ENCODE measurements around the gene SHISAL1. TPM values are rescaled to one million over a fixed set of nuclear protein-coding genes. Genes with fewer than 3 reads are reported as not detected.

Gene SHISAL1
- total and polyA plus RNA-seq, 2 donors (not counting 1 experiment from before 2014, with no cell fraction given) = not detected

DNA sequence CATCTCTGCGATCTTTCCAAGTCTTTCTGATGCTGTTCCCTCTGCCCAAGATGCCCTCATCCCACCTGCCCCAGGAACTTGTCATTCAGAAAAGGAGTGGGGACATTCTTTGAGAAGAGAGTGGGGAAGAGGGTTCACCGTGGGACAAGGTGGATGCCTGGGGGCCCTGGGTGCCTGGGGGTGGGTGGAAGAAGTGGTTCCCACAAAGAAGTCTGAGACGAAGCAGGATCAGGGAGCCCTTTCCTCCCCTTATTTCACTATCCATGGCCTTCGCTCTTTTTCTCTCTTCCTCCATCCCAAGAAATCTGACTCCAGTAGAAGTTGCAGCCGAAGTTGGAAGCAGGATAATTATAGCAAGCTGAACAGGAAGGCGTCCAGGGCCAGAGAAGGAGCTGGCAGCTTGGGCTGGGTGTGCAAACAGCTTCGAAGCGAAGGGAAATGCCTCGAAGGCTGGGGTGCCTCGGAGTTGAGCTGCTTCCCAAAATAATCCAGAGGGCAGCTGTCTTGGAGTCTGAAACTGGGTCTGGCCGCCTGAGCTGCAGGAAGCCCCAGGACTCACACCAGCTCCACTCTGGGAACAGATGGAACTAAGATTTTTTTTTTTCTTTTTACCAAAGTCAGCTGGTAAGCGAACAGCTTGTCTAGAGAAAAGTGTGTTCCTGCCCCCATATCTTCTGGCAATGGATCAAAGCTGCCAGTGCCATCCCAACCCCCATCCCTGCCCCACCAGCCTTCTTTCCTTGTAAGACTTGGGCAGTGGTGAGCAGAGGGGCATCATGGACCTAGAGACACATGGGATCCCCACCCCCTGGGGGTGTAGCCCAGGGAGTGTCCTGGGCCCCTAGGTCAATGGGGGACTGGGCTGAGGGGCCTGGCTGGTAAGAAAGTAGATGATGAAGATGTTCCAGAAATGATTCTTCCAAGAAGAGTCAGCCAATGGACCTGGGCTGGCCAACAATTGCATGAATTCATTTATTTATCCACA lies 100.5 kb downstream of the SHISAL1 start:
- Histone ChIP-seq H3K27me3 (replicated peaks in 1 of 4; ENCODE audit: control extremely low read depth in 1 of 4, control insufficient read depth in 3 of 4, insufficient read depth in 4 of 4, low read length in 3 of 4) (no peaks in the 10 kb centered on the region), H3K4me3 (ENCODE audit: control extremely low read depth in 1 of 5, extremely low read depth in 1 of 5, insufficient read depth in 1 of 5, low read depth in 2 of 5, low read length in 4 of 5) (no peak overlapping the region), H3K79me2 (ENCODE audit: control insufficient read depth, insufficient read depth, low read length) (no peaks in the 10 kb centered on the region), H2AFZ (ENCODE audit: insufficient read depth, low read depth, low read length, poor library complexity, severe bottlenecking) (no peak overlapping the region), H3K36me3 (replicated peaks in 1 of 2; ENCODE audit: control extremely low read depth in 1 of 2, control insufficient read depth in 1 of 2, extremely low read depth in 1 of 2, insufficient read depth in 2 of 2, low read length in 1 of 2) (no peaks in the 10 kb centered on the region), H3K27ac (ENCODE audit: low read length in 2 of 2) (no peak overlapping the region), H3K9me3 (ENCODE audit: control extremely low read depth in 1 of 3, control insufficient read depth in 2 of 3, insufficient read depth in 1 of 3, low read length in 2 of 3) (peaks cover 0 to 13% (median 11%) of the 10 kb centered on the region in 3 donors), H3K4me2 (replicated peaks; ENCODE audit: low read depth, low read length, poor library complexity, severe bottlenecking) (no peak overlapping the region), H4K20me1 (ENCODE audit: control insufficient read depth, insufficient read depth, low read length, poor library complexity, severe bottlenecking) (no peaks in the 10 kb centered on the region), H3K9ac (ENCODE audit: low read length) (no peak overlapping the region), H3K4me1 (ENCODE audit: control insufficient read depth in 2 of 2, insufficient read depth in 2 of 2, low read length in 2 of 2) (peaks cover 14 to 16% of the 10 kb centered on the region in 2 donors)
- Mint-ChIP-seq H3K9me3 (ENCODE audit: insufficient read depth) (peaks cover 11% of the 10 kb centered on the region), H3K27me3 (no peaks in the 10 kb centered on the region), H3K4me1 (peaks cover 28% of the 10 kb centered on the region), H3K4me3 (no peak overlapping the region), H3K27ac (no peak overlapping the region)
- TF ChIP-seq, protein P1, sequence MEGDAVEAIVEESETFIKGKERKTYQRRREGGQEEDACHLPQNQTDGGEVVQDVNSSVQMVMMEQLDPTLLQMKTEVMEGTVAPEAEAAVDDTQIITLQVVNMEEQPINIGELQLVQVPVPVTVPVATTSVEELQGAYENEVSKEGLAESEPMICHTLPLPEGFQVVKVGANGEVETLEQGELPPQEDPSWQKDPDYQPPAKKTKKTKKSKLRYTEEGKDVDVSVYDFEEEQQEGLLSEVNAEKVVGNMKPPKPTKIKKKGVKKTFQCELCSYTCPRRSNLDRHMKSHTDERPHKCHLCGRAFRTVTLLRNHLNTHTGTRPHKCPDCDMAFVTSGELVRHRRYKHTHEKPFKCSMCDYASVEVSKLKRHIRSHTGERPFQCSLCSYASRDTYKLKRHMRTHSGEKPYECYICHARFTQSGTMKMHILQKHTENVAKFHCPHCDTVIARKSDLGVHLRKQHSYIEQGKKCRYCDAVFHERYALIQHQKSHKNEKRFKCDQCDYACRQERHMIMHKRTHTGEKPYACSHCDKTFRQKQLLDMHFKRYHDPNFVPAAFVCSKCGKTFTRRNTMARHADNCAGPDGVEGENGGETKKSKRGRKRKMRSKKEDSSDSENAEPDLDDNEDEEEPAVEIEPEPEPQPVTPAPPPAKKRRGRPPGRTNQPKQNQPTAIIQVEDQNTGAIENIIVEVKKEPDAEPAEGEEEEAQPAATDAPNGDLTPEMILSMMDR (IDR thresholded peaks at IDR 0.05) = no peak
- no peak for TF ChIP-seq EZH2 (IDR thresholded peaks at IDR 0.05; ENCODE audit: borderline replicate concordance, insufficient read depth, low read depth, low read length, poor library complexity, severe bottlenecking)
- no peak for ATAC-seq (ENCODE audit: low read depth)
- 71% methylated on average over 5 of the region's 12 CpGs for WGBS (ENCODE audit: insufficient coverage)
- no peak for DNase-seq
- CTCF ChIA-PET = no interaction called here
- POLR2A ChIA-PET = no interaction called here
- intact Hi-C loops (cut with micrococcal nuclease) = no loop called here
